A673 (cell line): ENCODE results near the gene CDH24. TPM values are rescaled to one million over a fixed set of nuclear protein-coding genes. Genes with fewer than 3 reads are reported as not detected.

Experiments
- BruUV-seq: library from RNA; stranded (reverse); fragments of 400-500 nt; replicated peaks from 2 replicates; lab custom pipeline; 2021; lab: Mats Ljungman, UMichigan
- CTCF ChIA-PET: fragments of 300-600 bp; sonication (Branson Sonifier 250); formaldehyde crosslinking; loops from one replicate; lab custom pipeline; 2022; ENCODE audit warnings: antibody characterized with exemption; lab: Charles Lee
- POLR2A ChIA-PET: fragments of 300-600 bp; sonication (Branson Sonifier 250); formaldehyde crosslinking; loops from one replicate; lab custom pipeline; 2022; ENCODE audit warnings: antibody characterized with exemption; ENCODE audit not compliant: low non-redundant PET; lab: Charles Lee
- DNase-seq: peaks from one replicate; pipeline ENCODE4 v3.0.0-alpha.2; 2015; ENCODE audit warnings: low spot score
- H3K27ac ChIP-seq: fragments of 200-600 bp; sonication (generic); 2 replicates; pipeline ENCODE4 v1.5.1; 2016; ENCODE audit warnings: mixed run types, low read depth, mild to moderate bottlenecking, mixed read lengths, antibody characterized with exemption, low read length; ENCODE audit not compliant: poor library complexity, severe bottlenecking
- H3K27me3 ChIP-seq: fragments of 200-600 bp; sonication (generic); replicated peaks from 2 replicates; pipeline ENCODE4 v1.6.1; 2017; ENCODE audit warnings: mixed run types, low read depth, mild to moderate bottlenecking, mixed read lengths, antibody characterized with exemption, low read length; ENCODE audit not compliant: insufficient read depth, poor library complexity
- H3K36me3 ChIP-seq: fragments of 200-600 bp; sonication (generic); 2 replicates; pipeline ENCODE4 v1.6.1; 2016; ENCODE audit warnings: mixed run types, mild to moderate bottlenecking, mixed read lengths, antibody characterized with exemption, low read length; ENCODE audit not compliant: insufficient read depth, poor library complexity, severe bottlenecking
- H3K4me1 ChIP-seq: fragments of 200-600 bp; sonication (generic); 2 replicates; pipeline ENCODE4 v1.6.1; 2017; ENCODE audit warnings: mixed run types, mild to moderate bottlenecking, mixed read lengths, antibody characterized with exemption, low read length; ENCODE audit not compliant: insufficient read depth, poor library complexity, severe bottlenecking
- H3K4me3 ChIP-seq: fragments of 200-600 bp; sonication (generic); 2 replicates; pipeline ENCODE4 v1.5.1; 2016; ENCODE audit warnings: low read depth, mixed run types, mild to moderate bottlenecking, mixed read lengths, low read length; ENCODE audit not compliant: poor library complexity, severe bottlenecking
- H3K9me3 ChIP-seq: fragments of 200-600 bp; sonication (generic); 2 replicates; pipeline ENCODE4 v1.6.1; 2016; ENCODE audit warnings: mixed run types, low read depth, mild to moderate bottlenecking, mixed read lengths, antibody characterized with exemption, low read length; ENCODE audit not compliant: poor library complexity, severe bottlenecking
- EZH2 ChIP-seq: fragments of 200-600 bp; sonication (generic); IDR thresholded peaks from 2 replicates; pipeline ENCODE4 v1.6.1; 2017; ENCODE audit warnings: borderline replicate concordance, low read depth, mild to moderate bottlenecking, mixed read lengths, antibody characterized with exemption, low read length; ENCODE audit not compliant: poor library complexity, severe bottlenecking
- intact Hi-C: fragments of 100-400 bp; cut with micrococcal nuclease; formaldehyde crosslinking; loops from one replicate; pipeline ENCODE4 v1.10.0; 2022; ENCODE audit not compliant: unreplicated experiment
- total RNA-seq: library from RNA; stranded (reverse); gene quantifications from 2 replicates; pipeline ENCODE4 v1.2.3, GENCODE V29; 2021
- TF ChIP-seq, protein P1 (sequence below): fragments of 300-800, 200-600 bp; sonication (generic); conservative IDR thresholded peaks from 2 replicates; pipeline ENCODE4 v1.5.1; 2017; ENCODE audit warnings: low read depth, mild to moderate bottlenecking, antibody characterized with exemption, low read length, moderate library complexity, mixed read lengths

CDH24 gene
- total RNA-seq, 1 experiment from 2014 or later: 44.8 TPM

DNA sequence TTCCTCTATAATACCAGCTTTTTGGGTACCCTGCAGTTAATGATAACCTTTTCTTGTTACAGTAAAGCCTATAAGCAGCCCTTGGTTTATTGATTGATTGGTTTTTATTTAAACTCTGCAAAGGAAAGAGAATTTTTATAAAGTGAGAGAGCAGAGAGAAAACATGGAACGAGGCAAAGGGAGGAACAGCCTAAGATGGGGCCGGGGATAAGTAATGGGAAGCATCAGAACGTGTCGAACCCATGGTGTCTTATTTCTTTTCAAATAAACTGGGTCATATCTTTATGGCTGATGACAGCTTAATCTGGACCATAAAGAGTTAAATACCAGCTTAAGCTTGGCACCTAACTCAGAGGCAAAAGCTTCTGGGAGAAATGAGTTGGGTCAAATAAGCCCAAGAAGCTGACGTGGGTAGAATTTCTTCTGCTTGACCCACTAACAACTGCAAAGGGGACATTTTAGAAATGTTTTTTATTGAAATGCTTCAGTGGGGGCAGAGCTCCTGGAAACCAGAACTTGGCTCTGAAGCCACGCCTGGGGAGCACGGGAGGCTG lies 35.4 kb downstream of the CDH24 start:
- H3K9me3 ChIP-seq: no peaks in the 10 kb centered on the region
- H3K27me3 ChIP-seq: no peaks in the 10 kb centered on the region
- H3K36me3 ChIP-seq: peaks cover 9% of the 10 kb centered on the region
- intact Hi-C loops: no loop called here
- CTCF ChIA-PET: no interaction called here
- TF ChIP-seq, protein P1, sequence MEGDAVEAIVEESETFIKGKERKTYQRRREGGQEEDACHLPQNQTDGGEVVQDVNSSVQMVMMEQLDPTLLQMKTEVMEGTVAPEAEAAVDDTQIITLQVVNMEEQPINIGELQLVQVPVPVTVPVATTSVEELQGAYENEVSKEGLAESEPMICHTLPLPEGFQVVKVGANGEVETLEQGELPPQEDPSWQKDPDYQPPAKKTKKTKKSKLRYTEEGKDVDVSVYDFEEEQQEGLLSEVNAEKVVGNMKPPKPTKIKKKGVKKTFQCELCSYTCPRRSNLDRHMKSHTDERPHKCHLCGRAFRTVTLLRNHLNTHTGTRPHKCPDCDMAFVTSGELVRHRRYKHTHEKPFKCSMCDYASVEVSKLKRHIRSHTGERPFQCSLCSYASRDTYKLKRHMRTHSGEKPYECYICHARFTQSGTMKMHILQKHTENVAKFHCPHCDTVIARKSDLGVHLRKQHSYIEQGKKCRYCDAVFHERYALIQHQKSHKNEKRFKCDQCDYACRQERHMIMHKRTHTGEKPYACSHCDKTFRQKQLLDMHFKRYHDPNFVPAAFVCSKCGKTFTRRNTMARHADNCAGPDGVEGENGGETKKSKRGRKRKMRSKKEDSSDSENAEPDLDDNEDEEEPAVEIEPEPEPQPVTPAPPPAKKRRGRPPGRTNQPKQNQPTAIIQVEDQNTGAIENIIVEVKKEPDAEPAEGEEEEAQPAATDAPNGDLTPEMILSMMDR: no peak
- TF ChIP-seq EZH2: no peak
- H3K4me1 ChIP-seq: peaks cover 61% of the 10 kb centered on the region
- POLR2A ChIA-PET: no interaction called here
- H3K4me3 ChIP-seq: no peak overlapping the region
- DNase-seq: no peak
- peak overlapping the region; percentile 95 for H3K27ac ChIP-seq
- BruUV-seq: no TSS peak

DNA sequence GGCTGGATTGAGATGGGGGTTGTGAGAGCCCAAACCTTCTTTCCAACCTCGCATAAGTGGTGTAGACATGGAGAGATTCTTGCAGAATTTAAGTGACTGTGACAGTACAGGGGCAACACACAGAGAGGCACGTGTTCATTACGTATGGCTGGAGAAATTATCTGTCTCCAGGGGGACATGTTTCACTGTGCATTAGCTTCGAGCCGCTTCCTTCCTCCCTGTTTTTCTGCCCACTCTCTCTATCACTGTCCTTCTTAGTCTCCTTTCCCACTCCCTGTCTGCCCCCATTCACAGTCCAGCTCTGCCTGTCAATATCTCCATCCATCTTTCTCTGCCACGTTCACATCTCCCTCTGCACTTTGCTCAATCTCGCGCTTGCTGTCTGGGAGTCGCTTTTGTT lies 35.9 kb downstream of the CDH24 start:
- intact Hi-C loops: no loop called here

DNA sequence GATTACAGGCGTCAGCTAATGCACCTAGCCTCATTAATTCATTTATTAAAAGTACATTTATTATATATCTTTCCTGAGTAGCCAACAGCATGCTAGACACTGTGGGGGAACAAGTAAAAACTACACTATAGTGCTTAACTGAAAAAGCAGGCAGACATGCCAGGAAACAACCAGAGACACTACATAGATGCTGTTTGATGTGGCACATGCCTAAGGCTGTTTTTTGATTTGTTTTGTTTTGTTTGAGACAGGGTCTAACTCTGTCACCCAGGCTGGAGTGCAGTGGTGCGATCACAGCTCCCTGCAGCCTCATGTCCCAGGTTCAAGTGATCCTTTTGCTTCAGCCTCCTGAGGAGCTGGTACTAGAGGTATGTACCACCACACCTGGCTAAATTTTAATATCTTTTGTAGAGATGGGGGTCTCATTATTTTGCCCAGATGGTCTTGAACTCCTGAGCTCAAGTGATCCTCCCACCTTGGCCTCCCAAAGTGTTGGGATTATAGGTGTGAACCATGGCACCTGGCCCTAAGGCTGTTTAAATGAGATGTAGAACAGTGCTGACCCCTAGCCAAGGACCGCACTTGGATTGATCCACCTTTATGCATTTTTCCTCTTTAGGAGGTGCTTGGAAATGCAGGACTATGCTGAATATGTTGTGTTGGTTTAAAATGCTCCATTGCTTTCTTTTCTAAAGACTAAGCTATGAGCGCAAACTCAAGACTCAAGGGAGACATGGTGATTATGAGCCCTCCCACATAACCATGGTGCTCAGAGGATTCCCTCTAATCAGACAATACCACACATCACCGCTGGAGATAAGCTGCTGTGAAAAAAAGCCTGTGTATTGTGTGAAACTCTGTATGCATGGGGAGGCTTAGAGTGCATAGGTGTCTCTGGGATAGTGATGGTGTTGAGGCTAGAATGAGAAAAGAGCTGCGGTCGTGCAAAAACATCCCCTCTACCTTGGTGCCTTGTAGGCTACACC lies 36.9 kb downstream of the CDH24 start:
- TF ChIP-seq EZH2: no peak
- TF ChIP-seq, protein P1: no peak
- Histone ChIP-seq H3K36me3 (no peaks in the 10 kb centered on the region), H3K4me1 (peaks cover 51% of the 10 kb centered on the region), H3K27ac (peak overlapping the region; percentile 95), H3K4me3 (no peak overlapping the region), H3K27me3 (no peaks in the 10 kb centered on the region), H3K9me3 (no peaks in the 10 kb centered on the region)
- DNase-seq: peak; percentile 40
- POLR2A ChIA-PET: no interaction called here
- CTCF ChIA-PET: interaction anchor here (0.7 kb wide), 1 partner anchor 180 kb away, joined by 3 read pairs; no protein-coding TSS in a partner anchor
- no TSS peak for BruUV-seq
- intact Hi-C loops: no loop called here

More for the DNA sequence above, 35.9 kb downstream of the CDH24 start:
- no peak overlapping the region for H3K4me3 ChIP-seq
- H3K4me1 ChIP-seq: peaks cover 60% of the 10 kb centered on the region
- no peaks in the 10 kb centered on the region for H3K27me3 ChIP-seq
- TF ChIP-seq EZH2: no peak
- TF ChIP-seq, protein P1: no peak
- CTCF ChIA-PET: no interaction called here
- H3K36me3 ChIP-seq: peaks cover 7% of the 10 kb centered on the region
- no peaks in the 10 kb centered on the region for H3K9me3 ChIP-seq
- DNase-seq: peak; percentile 32
- no TSS peak for BruUV-seq
- POLR2A ChIA-PET: no interaction called here
- peak overlapping the region; percentile 95 for H3K27ac ChIP-seq
